GM18868 (cell line): Measurements from ENCODE around the gene PI4K2A.

Experiments used
- ATAC-seq: cut with Tn5 transposase; IDR thresholded peaks from one replicate; pipeline ENCODE4 v1.9.1; 2021; ENCODE audit warnings: mild to moderate bottlenecking, moderate library complexity; ENCODE audit not compliant: unreplicated experiment

PI4K2A gene

DNA sequence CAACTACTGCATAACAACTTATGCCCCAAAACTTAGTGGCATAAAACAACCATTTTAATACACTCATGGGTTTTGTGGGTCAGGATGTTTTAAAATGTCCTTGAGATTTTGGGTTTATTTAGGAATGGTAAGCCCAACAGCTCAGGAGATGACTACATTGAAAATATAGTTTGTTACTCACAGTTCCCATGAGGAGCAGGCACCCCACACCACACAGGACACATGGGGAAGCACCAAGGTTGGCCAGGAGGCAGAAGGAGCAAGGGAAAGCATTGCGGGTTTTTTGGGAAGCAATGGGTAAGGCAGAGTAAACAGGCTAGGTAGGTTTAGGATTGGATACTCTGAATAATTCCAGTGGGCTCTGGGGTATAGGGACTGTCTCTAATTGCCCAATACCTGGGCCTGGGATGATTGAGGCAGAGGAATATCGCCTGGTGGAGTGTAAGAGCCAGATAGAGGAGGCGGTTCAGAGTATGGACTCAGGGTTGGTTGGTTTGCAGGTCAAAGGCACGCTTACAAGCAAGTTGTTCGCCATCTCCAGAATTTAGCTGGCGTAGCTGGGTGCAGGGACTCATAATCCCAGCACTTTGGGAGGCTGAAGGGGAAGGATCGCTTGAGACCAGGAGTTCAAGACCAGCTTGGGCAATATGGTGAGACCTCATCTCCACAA lies 63.1 kb downstream of the PI4K2A start:
- no peak for ATAC-seq

DNA sequence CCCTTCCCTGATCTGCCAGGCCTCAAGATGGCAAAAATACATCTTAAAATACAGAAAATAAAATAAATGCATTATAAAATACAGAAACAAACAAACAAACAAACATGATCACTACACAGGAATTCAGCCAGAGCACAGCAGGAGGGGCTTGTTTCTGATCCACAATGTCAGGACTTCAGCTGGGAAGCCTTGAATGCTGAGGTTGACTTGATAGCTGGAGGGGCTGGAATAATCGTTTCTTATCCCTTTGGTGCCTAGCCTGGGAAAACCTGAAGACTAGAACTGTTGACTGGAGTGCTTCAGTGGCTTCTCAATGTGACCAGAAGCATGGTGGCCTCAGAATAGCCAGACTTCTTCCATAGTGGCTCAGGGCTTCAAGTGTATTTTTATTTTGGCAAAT lies 63.9 kb downstream of the PI4K2A start:
- ATAC-seq = no peak

DNA sequence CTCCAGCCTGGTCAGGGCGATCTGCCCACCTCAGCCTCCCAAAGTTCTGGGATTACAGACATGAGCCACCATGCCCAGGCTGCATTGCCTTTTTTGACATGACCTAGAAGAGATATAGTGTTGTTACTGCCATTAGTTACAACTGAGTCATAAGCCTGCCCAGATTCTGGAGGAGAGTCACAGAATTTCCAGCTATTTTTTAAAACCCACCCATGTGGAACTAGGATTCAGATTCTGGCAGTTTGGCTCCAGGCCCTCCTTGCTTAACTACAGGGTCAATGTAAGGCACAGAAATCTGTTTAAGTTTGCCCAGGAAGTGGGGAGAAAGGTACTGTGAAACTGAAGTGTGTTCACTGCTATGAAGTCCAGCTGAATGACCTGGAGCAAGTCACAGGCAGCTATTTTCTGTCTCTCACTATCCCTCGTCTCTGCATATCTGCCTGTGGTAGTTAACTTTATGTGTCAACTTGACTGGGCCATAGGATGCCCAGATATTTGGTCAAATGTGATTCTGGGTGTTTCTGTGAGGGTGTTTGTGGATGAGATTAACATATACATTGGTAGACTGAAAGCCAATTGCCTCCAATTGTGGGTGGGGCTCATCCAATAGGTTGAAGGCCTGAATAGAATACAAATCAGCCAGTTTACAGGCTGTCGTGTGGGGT lies 64.7 kb downstream of the PI4K2A start:
- ATAC-seq = no peak

- no peak for ATAC-seq
Observed at GRCh38 chr10:97707134-97707861, 66.8 kb downstream of the PI4K2A start.

DNA sequence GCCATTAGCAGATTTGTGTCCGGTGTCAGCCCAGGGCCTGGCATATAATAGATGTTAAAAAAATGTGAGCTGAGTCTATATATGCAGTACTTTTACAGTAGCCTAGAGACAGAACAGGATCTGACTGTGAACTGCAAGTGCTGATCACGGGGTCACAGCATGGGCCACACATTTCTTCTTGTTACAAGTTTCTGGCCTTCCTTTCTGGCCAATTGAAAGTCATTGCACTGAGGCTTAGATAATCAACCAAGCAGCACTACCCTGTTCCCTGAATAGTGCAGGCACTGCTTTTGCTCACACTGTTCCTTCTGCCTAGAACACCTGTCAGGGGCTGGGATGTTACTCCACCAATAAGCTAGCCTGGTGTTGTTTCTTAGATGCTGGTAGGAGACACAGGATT lies 67.7 kb downstream of the PI4K2A start:
- ATAC-seq = no peak

DNA sequence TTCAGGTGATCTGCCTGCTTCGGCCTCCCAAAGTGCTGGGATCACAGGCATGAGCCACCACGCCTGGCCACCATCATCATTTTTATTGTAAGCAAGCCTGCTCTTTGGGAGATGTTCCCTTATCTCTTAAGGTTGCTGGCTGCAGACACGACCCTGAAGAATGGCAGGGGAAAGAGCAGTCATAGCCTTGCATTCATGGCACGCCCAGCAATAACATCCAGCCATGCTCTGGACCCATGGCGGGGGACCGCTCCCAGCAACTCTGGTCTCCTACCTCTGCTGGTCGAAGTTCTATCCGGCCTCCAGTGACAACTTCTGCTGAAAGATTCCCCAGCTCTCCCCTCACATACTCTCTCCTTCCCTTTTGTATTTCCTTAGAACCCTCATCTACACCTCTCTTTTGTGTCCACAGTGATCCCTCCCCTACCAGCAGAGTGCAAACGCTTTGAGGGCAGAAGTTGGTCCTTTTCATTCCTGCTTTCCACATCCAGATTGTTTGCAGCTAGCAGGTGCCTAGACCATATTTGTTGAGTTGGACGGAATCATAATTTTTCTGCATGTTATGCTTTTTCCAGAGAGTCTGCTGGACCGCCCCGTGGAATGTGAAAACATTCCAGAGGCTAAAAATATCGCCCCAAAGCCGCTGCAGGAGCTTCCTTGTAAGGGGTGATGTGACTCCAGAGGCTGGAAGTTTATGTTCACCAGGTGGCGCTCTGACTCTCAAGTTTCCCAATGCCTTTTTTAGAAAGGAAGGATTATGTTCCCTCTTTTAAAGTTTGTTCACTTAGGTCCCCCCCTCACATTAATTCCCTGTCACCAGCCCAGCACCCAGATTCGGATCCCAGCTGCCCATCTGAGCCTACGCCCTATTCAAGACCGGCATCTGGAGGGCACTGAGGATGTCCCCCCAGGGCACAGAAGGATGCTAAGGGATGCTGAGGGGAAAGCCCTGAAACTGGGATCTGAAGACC lies 68.8 kb downstream of the PI4K2A start:
- no peak for ATAC-seq

DNA sequence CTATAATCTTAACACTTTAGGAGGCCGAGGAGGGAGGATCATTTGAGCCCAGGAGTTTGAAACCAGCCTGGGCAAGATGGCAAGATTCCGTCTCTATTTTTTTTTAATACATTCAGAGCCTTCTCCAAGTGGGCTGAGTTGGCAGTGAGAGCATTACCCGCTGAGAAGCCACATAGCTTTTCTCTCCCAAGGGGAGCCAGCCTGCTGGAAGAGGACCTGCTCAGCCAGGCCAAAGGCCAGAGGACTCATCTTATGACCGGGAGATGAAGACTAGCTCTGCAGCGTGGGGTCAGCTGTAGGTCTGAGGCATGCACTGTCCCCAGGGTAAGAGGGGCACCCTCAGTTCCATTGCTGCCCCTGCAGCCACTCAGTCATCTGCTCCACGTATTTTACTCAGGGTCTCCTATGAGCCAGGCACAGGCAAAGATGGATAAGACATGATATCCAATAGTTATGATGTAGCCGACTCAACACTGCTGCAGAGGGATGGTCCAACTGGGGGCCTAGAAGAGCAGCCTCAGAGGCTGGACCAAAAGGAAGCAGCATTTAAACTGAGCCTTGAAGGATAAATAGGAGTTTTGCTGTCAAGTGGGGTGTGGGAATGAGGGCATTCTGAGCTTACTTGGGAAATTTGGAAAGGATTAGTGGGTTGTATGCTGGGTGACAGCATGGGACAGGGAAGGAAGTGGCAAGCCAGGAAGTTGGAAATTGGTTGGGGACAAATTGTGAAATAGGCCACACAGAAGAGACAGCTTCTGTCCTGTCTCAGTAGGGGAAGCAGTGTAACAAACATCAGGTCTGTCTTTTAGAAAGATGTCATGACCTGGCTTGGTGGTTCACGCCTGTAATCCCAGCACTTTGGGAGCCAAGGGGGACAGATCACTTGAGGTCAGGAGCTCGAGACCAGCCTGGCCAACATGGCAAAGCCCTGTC lies 71.4 kb downstream of the PI4K2A start:
- ATAC-seq = no peak

DNA sequence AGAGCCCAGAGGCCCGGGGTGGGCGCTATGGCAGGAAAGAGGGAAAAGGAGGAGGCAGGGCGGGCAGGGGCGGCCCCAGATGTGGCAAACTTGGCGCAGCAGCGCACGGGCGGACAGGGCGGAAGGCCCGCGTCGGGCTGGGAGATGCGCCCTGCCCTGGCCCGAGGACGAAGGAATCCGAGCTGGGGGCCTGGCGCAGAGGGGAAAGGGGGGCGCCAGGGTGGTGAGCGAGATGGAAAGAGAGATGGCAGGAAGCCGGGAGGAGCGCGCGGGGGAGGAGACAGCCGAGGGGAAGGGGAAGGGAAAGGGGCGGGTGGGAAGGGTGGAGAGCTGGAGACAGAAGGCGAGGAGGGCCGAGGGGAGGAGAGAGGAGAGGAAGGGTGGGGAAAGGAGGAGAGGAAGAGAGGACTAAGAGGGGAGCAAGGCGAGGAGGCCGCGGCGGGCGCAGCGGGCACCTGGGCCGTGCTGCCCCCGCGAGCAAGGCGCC lies 72.9 kb downstream of the PI4K2A start, which contains the start of gene MARVELD1:
Gene MARVELD1 (plus strand): TSS at position 392 of the 487 bp plus-strand sequence. CDS start 147 bp downstream, outside the sequence.
- no peak for ATAC-seq

- peak; percentile 81 for ATAC-seq
Observed at GRCh38 chr10:97713826-97714400, 73.4 kb downstream of the PI4K2A start.

DNA sequence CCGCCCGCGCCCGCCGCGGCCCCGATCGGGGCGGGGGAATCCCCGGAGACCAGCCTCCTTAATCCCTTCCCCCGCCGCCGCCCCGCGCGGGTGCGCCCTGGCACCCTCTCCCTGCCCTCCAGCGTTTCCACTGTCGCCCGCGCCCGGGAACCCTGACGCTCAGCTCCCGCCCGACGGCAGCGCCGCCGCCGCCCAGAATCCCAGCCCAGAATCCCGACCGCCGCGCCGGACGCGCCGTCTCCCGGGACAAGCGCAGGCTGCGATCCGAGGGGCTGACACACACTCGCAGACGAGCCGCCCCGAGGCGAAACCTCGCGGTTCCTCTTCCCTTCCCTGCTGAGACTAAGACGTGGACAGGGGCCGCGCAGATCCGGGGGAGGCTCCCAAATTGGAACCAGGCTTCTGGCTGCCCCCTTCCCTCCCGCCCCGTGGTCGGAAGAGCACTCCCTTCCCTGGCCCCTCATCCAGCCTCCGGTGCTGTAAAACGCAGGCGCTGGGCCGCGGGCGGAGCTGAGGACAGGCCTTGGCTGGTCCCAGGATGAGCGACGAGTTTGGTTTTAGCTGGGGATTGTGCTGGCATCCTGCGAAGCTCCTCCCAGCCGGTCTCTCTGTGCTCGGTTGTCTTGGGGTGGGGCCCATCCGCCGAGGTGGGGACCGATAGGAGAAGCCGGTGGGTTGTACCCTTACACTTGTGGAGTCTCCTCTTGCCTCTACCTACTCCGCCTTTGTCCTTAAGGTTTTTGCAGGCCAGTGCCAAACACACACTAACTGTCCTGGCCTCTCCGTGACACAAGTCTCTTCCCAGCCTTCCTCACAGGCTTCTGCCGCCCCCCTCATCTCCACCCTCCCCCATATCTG lies 74.2 kb downstream of the PI4K2A start:
- ATAC-seq = peak; percentile 51

- ATAC-seq = no peak
Observed at GRCh38 chr10:97715259-97715874, 74.9 kb downstream of the PI4K2A start.

DNA sequence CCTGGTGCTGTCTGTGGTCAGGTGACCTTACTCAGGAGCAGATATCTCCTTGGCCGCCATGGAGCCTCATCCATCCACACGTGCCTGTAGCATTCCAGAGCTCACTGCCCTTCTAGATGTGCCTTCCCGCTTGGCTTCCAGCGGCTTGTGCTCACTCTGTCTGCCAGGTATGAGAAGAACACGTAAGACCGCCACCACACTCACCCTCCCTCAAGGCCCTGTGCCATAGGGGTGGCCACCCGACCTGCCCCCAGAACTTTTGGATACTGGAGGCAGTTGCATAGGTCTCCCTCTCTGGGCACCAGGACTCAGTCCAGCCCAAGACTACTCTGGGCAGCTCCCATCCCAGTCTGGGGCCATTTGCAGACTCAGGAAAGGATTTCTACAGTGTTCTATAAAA lies 77.2 kb downstream of the PI4K2A start:
- ATAC-seq = no peak

GRCh38 chr10:97718178-97718577 lies 77.7 kb downstream of the PI4K2A start:
- ATAC-seq = no peak

DNA sequence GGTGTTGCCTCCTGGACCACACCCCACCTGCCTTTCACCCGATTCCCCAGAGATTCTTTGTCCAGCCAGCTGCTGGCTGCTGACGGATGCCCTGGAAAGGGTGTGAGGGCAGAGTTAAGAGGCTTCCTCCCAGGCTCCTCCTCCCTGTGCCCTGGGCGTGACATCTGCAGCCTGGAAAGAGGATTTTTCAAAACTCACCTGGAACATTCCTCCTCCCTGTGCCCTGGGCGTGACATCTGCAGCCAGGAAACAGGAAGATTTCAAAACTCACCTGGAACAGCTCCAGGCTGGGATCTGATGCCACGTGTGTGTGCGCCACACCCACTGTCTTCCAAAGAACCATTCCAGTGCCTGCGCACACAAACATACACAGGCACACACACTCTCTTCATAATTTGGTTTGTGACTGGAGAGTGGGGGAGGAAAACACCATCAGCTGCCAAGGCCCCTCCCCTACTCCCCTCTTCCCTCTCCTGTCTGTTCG lies 78.2 kb downstream of the PI4K2A start:
- no peak for ATAC-seq

DNA sequence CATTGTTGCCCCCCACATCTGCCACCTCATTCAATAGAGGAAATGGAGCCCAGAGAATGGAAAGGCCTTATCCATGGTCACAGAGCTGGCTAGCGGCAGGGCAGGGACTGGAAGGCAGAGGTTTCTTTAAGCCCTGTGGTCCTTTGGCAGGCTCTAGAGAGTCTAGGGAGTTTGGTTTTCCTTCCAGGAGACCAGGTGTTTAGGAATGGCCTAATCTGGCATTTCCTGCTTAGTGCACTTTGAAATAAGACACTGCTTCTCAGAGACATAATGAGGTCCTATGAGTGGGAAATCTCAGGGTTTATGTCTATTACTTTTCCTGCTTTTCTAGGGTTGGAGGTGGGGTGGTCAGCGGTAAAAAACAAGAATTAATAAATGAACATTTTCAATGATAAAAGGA lies 79.1 kb downstream of the PI4K2A start:
- ATAC-seq = no peak

- no peak for ATAC-seq
Observed at GRCh38 chr10:97721871-97722780, 81.7 kb downstream of the PI4K2A start.

DNA sequence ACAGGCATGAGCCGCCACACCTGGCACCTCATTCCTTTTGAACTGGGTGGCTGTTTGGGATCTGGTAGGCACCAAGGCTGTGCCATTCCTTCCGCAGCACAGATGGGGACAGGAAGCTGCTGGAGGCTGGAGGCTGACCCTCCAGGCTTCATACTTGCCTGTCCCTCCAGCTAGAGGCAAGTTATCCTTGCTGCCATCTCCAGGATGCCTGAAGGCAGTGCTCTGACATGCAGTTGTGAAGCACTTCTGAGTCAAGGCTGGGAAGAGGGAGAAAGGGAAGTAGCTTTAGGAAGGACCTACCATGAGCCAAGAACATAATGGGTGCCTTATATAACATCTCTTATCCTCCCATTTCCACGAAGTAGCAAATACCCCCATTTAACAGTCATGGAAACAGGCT lies 82.5 kb downstream of the PI4K2A start:
- ATAC-seq = no peak
